NT2/D1 (cell line): ENCODE data around the gene ZNF451.

ENCODE experiments used
- SUZ12 ChIP-seq: IDR thresholded peaks from 2 replicates; pipeline ENCODE4 v1.6.1; 2011; ENCODE audit not compliant: insufficient read length, insufficient read depth; ENCODE audit errors: extremely low read depth
- YY1 ChIP-seq: IDR thresholded peaks from 2 replicates; pipeline ENCODE4 v1.6.1; 2011; ENCODE audit not compliant: insufficient read length, insufficient read depth
- ZNF274 ChIP-seq: IDR thresholded peaks from 2 replicates; pipeline ENCODE4 v1.6.1; 2011; ENCODE audit warnings: mild to moderate bottlenecking, low read depth, low read length

DNA sequence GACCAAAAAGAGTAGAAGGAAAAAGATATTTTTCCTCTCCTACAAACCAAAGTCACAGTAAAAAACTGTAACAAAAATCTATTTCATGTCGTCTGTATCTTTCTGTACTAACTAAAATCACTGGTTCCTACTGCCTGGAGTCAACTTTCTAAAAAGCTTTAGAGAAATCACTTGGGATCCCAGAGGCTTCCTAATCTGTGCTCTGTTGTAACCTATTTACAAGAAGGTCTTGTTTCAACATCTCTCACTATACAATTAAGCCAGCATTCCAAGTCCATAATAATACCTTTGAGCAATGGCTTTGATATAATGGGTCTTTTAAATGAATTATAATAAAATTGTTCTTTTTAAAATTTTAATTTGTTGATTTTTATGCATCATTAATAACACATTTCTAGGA is 111.7 kb downstream of the ZNF451 start:
- TF ChIP-seq YY1, result no peak
- TF ChIP-seq SUZ12, result no peak
- no peak for TF ChIP-seq ZNF274
